GM12872 (cell line): ENCODE measurements around the gene ZNF546.

ENCODE experiments used
- CTCF ChIP-seq: IDR thresholded peaks from 3 replicates; pipeline ENCODE4 v1.5.1; 2011; ENCODE audit warnings: low read depth, mild to moderate bottlenecking, low read length, moderate library complexity; ENCODE audit not compliant: insufficient read depth

The ZNF546 gene

GRCh38 chr19:39994361-39994760, 2.5 kb upstream of the ZNF546 start:
- TF ChIP-seq CTCF, result no peak

- TF ChIP-seq CTCF, result no peak
These were observed 1.1 kb upstream of the ZNF546 start for GRCh38 chr19:39995794-39996193.

GRCh38 chr19:39996218-39996810, 546 bp upstream of the ZNF546 start:
- no peak for TF ChIP-seq CTCF

GRCh38 chr19:39997638-39998216, 867 bp downstream of the ZNF546 start:
- TF ChIP-seq CTCF, result no peak

- TF ChIP-seq CTCF, result no peak
These were observed 1.6 kb downstream of the ZNF546 start for GRCh38 chr19:39998501-39998900.

- no peak for TF ChIP-seq CTCF
These were observed 8.9 kb downstream of the ZNF546 start for GRCh38 chr19:40005691-40006272.

GRCh38 chr19:40006273-40006691, 9.4 kb downstream of the ZNF546 start:
- TF ChIP-seq CTCF, result no peak
